Left ventricle myocardium superior (tissue), 1 donor: ENCODE results near the gene RPH3AL. TPM values are rescaled to one million over a fixed set of nuclear protein-coding genes. Genes with fewer than 3 reads are reported as not detected.
"Not testable (repeated sequence)": the region's sequence is repeated elsewhere in the genome, so short reads cannot be mapped to it uniquely, and the experiment has no call there.

ENCODE experiments used
- ATAC-seq: fragments of 200-7000 bp; cut with Tn5 transposase; one replicate; pipeline ENCODE4 v1.9.1; 2020; ENCODE audit warnings: mild to moderate bottlenecking, moderate library complexity
- DNase-seq: peaks from one replicate; pipeline ENCODE4 v3.0.0-alpha.2; 2020
- intact Hi-C: fragments of 100-400 bp; cut with micrococcal nuclease; formaldehyde crosslinking; loops from one replicate; pipeline ENCODE4 v1.11.0; 2022
- total RNA-seq: library from RNA; stranded (reverse); fragmentation: NEBNext Ultra II Directional; extraction: Animal tissue kit (Norgen Biotek cat#: 25700); gene quantifications from one replicate; pipeline ENCODE4 v1.2.1, GENCODE V29; 2021
- donor health status: DM: no; HTN: yes; CAD: no; lungs with severe emphysema.

The RPH3AL gene
- total RNA-seq, 1 donor from 2014 or later: 3.8 TPM

- DNase-seq: no peak
- intact Hi-C loops: no loop called here
- ATAC-seq: no peak
Measured at GRCh38 chr17:225551-225950, 127.1 kb downstream of the RPH3AL start.

- DNase-seq, ATAC-seq, intact Hi-C loops: not testable (repeated sequence)
Measured at GRCh38 chr17:224576-224975, 128.0 kb downstream of the RPH3AL start.

DNA sequence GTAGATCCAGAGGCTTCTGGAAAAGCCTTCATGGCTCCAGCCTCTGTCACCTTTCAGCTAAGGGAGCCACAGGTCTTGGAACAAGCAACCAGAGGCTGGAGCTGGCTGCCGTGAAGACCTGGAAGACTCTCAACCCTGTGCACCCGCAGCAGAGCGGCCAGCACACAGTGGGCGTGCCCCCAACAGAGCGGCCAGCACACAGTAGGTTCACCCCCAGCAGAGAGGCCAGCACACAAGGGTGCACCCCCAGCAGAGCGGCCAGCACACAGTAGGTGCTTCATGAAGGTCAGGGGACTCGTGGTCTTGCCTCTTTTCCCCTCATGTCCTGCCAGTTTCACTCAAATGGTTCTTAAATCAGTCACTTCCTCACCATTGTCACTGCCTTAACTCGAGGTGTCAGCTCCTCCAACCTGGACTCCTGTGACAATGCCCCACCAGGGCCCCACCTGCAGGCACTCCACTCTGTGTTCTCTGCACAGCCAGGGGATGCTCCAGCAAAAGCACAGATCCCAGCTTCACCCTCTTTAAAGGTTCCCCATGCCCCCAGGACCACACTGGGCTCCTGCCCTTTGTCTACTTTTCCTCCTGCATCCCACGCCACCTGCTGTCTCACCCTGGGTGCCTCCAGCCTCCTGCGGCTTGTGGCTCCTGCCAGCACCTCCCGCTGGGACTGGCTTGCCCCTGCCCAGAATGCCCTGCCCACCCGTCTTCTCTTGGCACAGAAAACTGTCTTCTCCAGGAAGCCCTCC, 128.7 kb downstream of the RPH3AL start:
- no peak for DNase-seq
- intact Hi-C loops: no loop called here
- no peak for ATAC-seq

GRCh38 chr17:222172-222571, 130.4 kb downstream of the RPH3AL start:
- intact Hi-C loops: no loop called here
- ATAC-seq: peak; percentile 68
- peak; percentile 61 for DNase-seq

GRCh38 chr17:219696-220095, 132.9 kb downstream of the RPH3AL start:
- intact Hi-C loops: no loop called here
- DNase-seq (no peak), ATAC-seq (no peak)

DNA sequence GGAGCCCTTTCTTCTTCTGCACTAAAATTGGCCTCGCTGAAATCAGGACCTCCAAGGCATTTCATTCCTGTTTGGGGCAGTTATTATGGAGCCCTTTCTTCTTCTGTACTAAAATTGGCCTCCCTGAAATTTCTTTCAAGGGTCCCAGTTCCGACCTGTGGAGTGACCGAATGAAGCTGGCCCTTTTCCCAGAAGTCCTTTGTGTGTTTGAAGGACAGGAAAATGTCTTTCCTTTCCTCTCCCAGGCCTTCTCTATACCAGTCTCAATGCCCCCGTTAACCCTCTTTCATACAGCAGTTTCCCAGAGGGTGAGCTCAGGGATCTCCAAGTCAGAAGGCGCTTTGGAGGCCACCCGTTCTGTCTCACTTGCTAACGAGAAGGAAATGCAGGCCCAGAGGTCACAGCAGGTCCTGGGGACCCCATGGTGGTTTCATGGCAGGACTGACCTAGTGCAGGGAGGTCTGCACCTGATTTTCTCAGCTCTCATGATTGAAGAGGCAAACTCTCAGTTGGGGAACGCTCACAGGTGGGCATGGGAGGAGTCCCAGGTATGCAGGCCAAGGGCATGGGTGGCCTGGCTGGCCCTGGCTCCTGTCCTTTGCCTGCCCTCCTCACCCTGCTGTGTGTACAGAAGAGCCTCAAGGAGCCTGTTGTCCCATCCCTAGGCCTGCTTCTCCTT, 134.0 kb downstream of the RPH3AL start:
- intact Hi-C loops: no loop called here
- no peak for ATAC-seq
- no peak for DNase-seq

- ATAC-seq (no peak), DNase-seq (no peak)
- intact Hi-C loops: no loop called here
Measured at GRCh38 chr17:216625-217024, 136.0 kb downstream of the RPH3AL start.

- DNase-seq, intact Hi-C loops: not testable (repeated sequence)
- ATAC-seq: peak; percentile 33
Measured at GRCh38 chr17:215563-216478, 136.8 kb downstream of the RPH3AL start.

GRCh38 chr17:214881-215331, 137.7 kb downstream of the RPH3AL start:
- intact Hi-C loops: no loop called here
- no peak for DNase-seq
- ATAC-seq: no peak

DNA sequence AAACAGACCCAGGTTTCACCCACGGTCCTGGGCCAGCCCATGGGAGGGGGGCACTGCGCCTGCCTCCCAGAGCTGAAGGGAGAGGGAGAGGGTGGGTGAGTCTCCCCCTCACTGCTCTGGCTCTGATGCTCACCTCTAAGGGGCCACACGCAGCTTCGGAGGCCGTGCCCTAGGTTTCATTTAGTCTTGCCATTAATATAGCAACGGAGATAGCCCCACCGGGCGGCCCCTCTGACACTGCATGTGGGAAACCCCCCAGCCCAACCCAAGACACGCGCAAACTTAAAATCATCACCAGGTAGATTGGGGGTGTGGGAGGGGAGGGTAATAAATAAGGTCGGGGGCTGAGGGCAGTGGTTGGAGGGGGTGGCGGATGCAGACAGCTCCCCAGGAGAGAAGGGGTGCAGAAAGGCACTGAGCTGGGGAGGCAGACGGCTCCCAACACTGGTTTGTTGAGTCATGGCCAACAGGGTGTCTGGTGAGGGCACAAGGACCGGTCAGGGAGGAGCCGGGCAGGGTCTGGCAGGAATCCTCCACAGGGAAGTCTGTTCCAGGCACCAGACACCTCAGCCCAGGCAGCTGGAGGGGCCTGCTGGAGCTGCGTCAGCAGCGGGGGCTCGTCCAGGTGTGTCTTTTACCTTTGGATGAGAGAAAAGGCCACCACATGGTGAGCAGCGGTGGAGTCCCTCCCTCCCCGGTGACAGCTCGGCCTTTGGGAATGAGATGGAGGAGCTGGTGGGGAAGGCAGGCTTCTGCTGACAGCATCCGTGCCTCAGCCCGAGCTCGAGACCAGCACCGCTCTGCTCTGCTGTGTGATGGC, 139.1 kb downstream of the RPH3AL start:
- no peak for ATAC-seq

DNA sequence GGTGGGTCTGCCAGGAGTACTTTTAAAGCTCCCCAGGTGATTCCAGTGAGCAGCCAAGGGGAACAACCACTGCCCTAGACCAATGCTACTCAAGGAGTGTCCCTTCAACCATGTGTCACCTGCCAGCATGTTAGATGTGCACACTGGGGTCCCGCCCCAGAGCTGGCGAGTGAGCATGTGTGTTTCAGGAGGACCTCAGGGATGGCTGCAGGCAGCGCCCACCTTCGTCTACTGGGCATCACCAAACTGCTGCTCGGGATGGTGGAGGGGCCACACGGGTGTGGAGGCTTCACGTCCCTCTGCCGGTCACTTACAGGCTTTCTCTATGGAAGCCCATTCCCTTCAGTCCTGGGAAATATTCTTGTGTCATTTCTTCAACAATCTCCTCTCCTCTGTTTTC, 142.2 kb downstream of the RPH3AL start:
- ATAC-seq (no peak), DNase-seq (no peak)
- intact Hi-C loops: no loop called here

More for the DNA sequence above, 139.1 kb downstream of the RPH3AL start:
- intact Hi-C loops: no loop called here
- no peak for DNase-seq

DNA sequence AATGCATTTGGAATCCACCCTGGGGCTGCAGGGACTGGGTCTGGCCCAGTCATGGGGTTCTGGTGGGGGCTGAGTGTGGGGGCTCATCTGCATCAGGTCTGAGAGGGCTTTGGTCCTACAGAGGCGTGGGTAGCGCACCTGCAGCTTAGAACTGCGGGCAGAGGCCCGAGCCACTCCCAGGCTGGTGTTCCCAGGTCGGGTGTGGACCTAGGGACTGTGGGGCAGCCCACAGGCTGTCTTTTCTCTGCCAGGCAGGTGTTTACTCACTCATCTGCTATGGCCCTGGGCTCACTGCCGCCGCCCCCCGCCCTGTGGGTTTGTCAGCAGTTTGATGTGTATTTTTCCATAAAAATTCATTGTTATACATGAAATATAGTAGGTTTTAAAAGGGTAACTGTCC, 144.2 kb downstream of the RPH3AL start:
- no peak for ATAC-seq
- intact Hi-C loops: no loop called here
- DNase-seq: no peak

DNA sequence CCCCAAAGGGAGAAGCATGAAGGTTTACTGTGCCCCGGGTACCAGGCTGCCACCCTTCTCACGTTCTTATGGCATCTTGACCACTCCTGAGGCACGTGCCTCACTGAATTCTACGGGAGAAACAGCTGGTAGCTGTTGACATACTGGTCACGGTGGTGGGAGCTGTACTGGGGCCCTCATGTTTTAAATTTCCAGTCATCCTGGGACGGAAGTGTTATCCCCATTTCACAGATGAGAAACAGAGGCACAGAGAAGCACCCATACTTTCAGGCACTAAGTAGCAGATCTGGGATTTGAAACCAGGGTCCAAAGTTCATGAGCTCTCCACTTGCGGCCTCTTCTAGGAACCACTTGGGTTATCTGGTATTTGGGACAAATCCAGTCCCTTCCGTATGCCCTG, 144.8 kb downstream of the RPH3AL start:
- DNase-seq (no peak), ATAC-seq (no peak)
- intact Hi-C loops: no loop called here

DNA sequence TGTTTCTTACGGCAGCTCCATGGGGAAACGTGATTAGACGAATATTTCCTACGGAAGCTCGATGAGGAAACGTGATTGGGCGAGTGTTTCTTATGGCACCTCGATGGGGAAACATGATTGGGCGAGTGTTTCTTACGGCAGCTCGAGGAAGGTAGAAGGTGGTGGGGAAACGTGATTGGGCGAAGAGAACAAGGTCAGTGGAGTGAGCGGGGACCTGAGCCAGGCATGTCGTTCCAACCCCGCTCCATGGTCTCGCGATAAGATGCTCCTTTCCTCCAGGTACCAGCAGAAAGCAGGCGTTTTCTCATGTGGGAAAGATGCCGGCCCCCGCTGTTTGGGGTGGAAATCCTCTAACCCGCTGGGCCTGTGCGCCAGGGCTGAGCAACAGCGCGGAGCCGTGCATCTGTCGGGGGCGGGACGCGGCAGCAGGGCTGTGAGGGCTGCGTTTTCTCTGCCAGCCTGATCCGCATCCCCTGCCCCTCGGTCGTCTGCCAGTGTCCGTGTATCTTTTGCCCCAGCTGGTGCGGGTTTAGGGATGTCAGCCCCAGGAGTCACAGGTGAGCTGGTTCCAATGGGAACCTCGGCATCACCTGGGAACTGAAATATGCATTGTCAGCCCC, 145.6 kb downstream of the RPH3AL start:
- ATAC-seq: no peak

DNA sequence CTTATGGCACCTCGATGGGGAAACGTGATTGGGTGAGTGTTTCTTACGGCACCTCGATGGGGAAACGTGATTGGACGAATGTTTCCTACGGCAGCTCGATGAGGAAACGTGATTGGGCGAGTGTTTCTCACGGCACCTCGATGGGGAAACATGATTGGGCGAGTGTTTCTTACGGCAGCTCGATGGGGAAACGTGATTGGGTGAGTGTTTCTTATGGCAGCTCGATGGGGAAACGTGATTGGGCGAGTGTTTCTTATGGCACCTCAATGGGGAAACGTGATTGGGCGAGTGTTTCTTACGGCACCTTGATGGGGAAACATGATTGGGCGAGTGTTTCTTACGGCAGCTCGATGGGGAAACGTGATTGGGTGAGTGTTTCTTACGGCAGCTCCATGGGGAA, 146.1 kb downstream of the RPH3AL start:
- DNase-seq, ATAC-seq, intact Hi-C loops: not testable (repeated sequence)

More for the DNA sequence above, 145.6 kb downstream of the RPH3AL start:
- intact Hi-C loops: no loop called here
- no peak for DNase-seq

- intact Hi-C loops: no loop called here
- no peak for DNase-seq
- no peak for ATAC-seq
Measured at GRCh38 chr17:205817-206216, 146.8 kb downstream of the RPH3AL start.

- intact Hi-C loops: no loop called here
Measured at GRCh38 chr17:205148-205669, 147.4 kb downstream of the RPH3AL start.

More at GRCh38 chr17:205148-205669, 147.4 kb downstream of the RPH3AL start:
- ATAC-seq: no peak
- no peak for DNase-seq
